ENCODE results near the gene SHISAL1.
"Not testable (repeated sequence)": the region's sequence is repeated elsewhere in the genome, so short reads cannot be mapped to it uniquely, and the experiment has no call there.

The SHISAL1 gene

DNA sequence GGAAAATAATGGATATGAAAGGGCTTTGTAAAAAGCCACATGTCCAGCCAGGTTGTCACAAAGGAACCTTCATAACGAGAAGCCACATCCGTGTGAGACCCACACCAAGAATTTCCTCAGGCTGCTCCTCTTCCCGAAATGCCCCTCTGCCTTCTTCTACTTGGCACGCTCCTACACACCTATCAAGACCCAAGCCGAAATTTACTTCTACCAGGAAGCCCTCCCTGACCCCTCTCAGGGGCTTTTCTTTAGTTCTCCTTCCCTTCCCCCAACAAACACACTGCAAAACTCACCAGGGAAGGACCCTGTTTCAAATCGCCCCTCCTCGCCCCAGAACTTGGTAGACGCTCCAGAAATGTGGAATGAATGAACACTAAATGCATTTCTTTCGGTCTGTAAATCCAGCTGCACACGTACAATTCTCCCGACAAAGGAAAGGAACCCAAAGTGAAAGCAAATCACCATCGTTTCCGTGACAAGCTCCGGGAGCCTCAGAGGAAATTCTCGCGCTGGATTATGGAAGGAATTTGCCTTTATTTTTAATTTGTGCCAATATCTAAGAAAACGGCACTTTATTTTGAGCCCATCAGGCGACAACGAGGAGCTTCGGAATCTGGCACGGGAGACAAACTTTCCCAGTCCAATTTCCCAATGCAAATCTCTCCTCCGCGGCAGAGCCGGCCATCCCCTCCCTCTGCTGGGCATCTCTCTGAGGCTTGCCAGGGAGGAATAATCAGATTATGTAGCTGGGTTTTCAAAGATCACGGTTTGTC is 13.2 kb upstream of the SHISAL1 start:
- DNase-seq = no peak

DNA sequence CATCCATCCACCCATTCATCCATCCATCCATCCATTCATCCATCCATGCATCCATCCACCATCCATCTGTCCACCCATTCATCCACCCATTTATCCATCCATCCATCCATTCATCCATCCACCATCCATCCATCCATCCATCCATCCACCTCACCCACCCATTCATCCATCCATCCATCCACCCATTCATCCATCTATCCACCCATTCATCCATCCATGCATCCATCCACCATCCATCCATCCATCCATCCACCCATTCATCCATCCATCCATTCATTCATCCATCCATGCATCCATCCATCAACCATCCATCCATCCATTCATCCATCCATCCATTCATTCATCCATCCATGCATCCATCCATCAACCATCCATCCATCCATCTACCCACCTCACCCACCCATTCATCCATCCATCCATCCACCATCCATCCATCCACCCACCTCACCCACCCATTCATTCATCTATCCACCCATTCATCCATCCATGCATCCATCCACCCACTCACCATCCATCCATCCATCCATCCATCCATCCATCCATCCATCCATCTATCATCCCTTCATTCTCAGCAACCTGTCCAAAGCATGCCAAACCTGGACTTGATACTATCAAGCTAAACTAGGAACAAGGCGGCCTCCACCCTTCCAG is 10.5 kb upstream of the SHISAL1 start:
- not testable (repeated sequence) for DNase-seq

DNA sequence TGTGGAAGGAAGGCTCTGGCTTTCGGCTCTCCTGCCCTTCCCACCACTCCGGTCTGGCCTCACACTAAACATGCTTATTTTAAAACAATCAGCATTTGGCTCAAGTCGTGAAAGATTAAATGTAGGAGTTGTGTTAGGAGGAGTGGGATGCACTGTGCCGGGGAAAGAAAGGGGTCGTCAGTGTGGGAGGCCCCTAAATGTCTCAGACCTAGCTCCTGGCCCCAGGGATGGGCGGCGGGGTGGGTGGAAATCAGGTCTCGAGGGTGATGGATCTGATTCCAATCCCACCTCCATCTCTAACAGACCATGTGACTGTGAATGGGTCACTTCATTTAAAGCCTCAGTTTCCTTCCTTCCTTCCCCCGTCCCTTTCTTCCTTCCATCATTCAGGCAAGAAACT is 6.9 kb upstream of the SHISAL1 start:
- DNase-seq = no peak

DNA sequence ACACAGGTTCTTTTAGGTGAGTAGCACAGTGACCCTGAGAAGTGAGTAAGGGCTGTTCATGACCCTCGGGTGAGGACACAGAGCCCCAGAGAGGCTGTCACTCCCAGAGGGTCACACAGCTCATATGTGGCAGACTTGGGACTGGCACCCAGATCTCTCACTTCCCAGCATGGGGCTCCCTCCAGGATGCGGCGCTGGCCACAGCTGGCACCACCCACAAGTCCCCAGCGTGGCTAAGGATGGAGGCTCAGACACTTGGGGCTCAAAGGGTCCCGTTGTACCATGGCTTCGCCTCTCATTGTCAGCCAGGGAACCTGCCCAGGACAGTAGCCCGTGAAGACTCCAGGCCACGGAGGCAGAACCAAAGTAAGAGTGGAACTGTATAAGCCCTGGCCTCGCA is 6.0 kb upstream of the SHISAL1 start:
- DNase-seq = no peak

DNA sequence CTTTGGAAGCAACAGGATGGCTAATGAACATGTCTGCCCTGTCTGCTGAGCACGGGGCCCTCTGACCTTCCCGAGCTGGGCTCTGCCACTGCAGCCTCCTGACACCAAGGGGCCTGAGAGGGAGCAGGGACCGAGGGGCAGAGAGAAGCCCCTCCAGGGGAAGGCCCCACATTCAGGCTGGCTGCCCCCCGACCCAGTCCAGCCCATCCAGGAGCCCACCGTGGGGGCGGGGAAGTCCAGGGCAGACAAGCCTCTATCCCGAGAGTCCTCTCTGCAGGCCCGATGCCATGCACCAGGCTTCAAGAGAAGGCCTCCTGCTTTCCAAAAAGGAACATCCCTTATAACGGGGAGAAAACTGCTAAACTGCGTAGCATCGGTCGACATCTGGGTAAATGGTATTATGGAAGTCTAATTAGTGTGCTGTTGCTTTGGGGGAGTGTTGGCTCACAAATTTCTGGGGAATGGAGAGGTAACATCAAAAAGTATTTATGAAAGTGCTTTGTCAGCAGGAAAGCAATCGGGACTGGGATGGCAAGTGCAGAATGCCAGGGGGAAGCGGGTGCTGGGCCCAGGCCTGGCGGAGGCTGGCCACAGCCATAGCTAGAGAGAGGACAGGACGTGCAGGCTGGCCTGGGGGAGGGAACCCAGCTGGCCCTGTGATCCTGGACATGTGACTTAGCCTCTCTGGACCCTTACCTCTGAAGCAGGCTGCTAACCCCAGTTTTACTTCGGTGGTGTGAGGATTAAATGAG is 5.3 kb upstream of the SHISAL1 start:
- no peak for DNase-seq

DNA sequence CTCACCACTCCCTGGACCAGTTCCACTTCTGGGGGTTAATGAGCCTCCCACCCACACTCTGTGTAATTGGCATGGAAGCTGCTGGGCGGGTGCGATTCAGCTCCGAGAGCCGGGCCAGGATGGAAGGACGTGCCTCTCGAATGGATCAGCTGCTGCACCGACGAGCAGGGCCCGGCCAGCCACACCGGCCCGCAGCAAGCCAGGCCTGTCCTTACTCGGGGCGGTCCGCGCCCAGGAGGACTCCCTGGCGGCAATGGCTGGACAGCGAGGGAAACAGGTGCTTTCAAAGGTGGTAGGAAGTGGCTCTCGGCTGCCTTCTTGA is 4.3 kb upstream of the SHISAL1 start:
- DNase-seq = no peak

- no peak for DNase-seq
Measured at GRCh38 chr22:44316393-44317122, 3.8 kb upstream of the SHISAL1 start.

GRCh38 chr22:44314425-44315067 is 1.8 kb upstream of the SHISAL1 start:
- no peak for DNase-seq

GRCh38 chr22:44313385-44314006 is 745 bp upstream of the SHISAL1 start:
- DNase-seq = no peak

DNA sequence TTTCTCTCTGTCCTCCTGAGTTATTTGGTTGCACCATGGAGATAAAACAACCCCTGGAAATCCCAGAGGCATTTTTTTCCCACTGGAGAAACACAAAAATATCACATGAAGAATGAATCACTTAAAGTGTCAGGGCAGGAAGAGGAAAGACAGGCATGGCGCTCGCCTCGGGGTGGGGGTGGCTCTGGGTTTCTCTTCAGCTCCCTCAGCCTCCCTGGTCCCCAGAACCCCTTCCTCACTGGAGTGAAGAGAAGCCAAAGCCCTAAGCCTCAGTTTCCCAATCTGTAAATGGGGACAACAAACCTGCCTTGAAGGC is 938 bp downstream of the SHISAL1 start:
- no peak for DNase-seq

DNA sequence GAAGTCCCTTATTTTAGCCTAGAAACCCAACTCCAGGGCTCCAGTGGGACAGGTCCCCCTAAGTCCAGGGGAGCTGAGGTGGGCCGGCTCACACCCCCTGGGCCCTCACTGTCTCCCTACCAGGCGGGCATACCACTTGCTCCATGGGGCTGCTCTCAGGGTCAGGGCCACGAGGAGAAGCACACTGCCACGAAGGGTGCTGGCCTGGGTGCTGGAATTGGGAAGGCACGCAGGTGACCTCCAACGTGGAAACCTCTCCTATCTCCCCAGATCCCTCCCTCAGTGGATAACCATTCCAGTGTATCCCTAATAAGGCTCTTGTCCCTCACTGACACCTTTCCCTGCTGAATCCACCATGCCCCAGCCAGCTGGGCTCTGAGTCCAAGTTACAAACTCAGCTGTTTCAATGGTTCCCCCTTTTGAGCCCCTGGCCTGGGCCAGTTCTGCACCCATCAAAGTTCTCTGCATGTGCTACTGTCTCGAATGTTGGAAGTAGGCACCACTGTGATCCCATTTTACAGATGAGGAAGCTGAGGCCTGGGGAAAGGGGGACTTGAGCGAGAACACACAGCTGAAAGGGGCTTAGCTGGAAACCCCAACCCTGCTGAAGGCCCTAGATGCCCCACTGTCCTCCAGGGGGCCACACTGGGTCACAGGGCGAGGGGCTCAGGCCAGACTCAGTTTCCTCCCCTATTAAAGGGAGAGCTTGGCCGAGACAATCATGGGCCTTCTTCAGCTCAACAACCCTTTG is 1.5 kb downstream of the SHISAL1 start:
- no peak for DNase-seq

DNA sequence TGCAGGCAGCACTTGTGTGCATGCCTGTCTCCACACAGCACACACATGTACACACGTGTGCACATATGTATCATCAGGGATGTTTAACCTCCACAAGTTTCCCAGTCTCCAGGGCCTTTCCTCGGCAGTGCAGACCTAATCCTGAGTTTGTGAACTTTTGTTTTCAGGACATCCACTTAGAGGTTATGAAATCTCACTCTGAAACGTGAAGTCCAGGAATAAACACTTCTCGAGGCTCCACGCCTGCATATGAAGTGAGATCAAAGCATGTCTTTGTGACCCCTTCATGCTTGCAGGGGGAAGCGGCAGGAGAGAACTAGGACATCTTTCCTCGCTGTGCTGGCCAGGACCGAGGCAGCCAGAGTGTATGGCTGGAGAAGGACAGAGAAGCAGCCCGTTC is 3.1 kb downstream of the SHISAL1 start:
- DNase-seq = no peak

DNA sequence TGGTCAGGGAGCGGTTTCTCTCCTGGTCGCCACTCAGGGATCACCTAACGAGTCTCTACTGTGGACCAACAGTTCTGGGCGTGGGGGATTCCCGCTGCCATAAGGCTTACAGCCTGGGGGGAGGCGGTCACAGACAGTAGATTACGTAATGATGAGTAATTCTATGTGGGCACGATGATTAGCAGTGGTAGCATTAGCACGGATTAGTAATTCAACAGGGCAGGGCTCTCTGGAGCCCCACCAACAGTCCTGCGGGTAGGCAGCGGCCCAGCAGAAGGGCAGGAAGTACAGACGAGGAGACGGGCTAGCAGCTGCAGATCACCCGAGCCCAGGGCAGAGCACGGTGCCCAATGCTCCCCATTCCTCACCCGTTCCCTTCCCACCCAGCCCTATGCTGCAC is 3.6 kb downstream of the SHISAL1 start:
- no peak for DNase-seq

DNA sequence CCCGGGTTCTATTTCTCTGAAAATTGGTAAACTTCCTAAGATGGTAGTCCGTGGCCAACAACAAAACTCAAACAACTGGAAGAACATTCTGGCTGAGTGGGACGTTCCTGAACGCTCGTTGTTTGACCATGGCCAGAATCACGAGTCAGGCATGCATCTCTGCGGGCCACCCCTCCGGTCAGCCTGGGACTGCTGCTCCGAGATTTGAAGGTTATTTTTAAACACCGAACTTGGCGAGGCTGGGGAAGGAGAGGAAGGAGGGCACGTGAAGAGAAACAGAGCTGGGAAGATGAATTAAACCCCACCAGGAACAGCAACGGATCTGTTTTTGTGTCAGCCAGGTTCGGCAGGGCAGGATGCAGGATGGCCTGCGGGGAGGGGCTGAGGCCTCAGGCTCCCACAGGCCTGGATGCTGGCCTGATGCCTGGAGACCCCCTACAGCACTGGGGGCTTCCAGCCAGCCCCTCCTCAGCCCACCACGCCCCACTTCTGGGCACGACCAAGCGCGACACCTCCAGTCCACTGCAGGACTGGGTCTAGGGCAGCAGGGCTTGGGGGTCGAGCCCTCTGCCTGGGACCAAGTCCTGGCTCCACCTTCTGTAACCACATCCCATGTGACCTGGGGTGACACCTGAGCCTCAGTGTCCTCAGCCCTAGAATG is 5.1 kb downstream of the SHISAL1 start:
- DNase-seq = no peak

- no peak for DNase-seq
Measured at GRCh38 chr22:44305888-44306287, 6.9 kb downstream of the SHISAL1 start.

DNA sequence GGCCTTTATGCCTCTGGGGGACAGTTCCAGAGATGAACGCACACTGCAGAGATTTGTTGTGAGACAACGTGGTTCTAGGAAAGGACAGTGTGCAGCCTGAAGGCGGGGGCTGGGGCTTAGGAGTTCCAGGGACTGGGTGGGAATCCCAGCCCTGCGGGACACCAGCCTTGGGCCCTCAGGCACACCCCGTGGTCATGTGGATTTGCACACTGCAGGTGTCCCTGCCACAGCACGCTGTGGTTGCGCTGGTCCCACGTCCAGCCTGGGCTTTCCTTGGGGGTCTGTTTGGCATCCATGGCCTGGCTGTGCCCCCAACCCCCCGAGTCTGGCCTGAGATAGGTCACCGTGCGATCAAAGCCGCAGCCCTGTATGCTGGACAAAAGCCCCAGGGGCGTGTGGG is 7.3 kb downstream of the SHISAL1 start:
- DNase-seq = no peak

- no peak for DNase-seq
Measured at GRCh38 chr22:44304911-44305310, 7.8 kb downstream of the SHISAL1 start.

- DNase-seq = no peak
Measured at GRCh38 chr22:44304354-44304753, 8.4 kb downstream of the SHISAL1 start.

DNA sequence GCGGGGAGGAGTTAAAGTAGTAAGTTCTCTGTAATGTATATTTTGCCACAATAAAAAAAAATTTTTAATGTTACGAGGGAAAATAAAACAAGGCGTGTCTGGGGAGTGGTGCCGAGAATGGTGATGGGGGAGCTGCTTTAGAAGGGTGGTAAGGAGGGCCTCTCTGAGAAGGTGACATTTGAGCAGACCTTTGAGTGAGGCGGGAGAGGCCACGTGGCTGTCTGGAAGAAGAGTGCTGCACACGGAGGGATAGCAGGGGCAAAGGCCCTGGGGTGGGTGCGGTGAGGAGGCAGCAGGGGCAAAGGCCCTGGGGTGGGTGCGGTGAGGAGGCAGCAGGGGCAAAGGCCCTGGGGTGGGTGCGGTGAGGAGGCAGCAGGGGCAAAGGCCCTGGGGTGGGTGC is 10.4 kb downstream of the SHISAL1 start:
- DNase-seq = not testable (repeated sequence)

GRCh38 chr22:44301039-44301438 is 11.7 kb downstream of the SHISAL1 start:
- no peak for DNase-seq

- no peak for DNase-seq
Measured at GRCh38 chr22:44299124-44299523, 13.6 kb downstream of the SHISAL1 start.
